ENCODE results near the gene GNB1L.
"Not testable (repeated sequence)": the region's sequence is repeated elsewhere in the genome, so short reads cannot be mapped to it uniquely, and the experiment has no call there.

GNB1L gene

GRCh38 chr22:19888131-19888746 lies 33.6 kb upstream of the GNB1L start:
- no peak for DNase-seq

GRCh38 chr22:19887256-19887985 lies 32.7 kb upstream of the GNB1L start:
- DNase-seq, result no peak

- DNase-seq, result no peak
Measured at GRCh38 chr22:19886605-19887255, 32.1 kb upstream of the GNB1L start.

GRCh38 chr22:19885841-19886592 lies 31.3 kb upstream of the GNB1L start:
- DNase-seq, result no peak

- DNase-seq, result no peak
Measured at GRCh38 chr22:19884954-19885751, 30.5 kb upstream of the GNB1L start.

- peak; percentile 25 for DNase-seq
Measured at GRCh38 chr22:19884161-19884953, 29.7 kb upstream of the GNB1L start.

GRCh38 chr22:19883446-19883845 lies 28.8 kb upstream of the GNB1L start:
- not testable (repeated sequence) for DNase-seq

GRCh38 chr22:19882446-19883381 lies 28.0 kb upstream of the GNB1L start:
- DNase-seq, result no peak

GRCh38 chr22:19880786-19881569 lies 26.3 kb upstream of the GNB1L start:
- DNase-seq, result no peak

GRCh38 chr22:19879992-19880785 lies 25.5 kb upstream of the GNB1L start:
- no peak for DNase-seq

- no peak for DNase-seq
Measured at GRCh38 chr22:19879643-19879991, 24.9 kb upstream of the GNB1L start.

GRCh38 chr22:19879246-19879570 lies 24.5 kb upstream of the GNB1L start:
- DNase-seq, result no peak

GRCh38 chr22:19878461-19879245 lies 24.0 kb upstream of the GNB1L start:
- no peak for DNase-seq

GRCh38 chr22:19877626-19878339 lies 23.1 kb upstream of the GNB1L start:
- DNase-seq, result no peak

GRCh38 chr22:19876941-19877625 lies 22.4 kb upstream of the GNB1L start:
- DNase-seq, result no peak

GRCh38 chr22:19876314-19876940 lies 21.8 kb upstream of the GNB1L start:
- DNase-seq, result no peak

Measured in DMS79 (cell line).